Measurements from ENCODE around the gene SLC25A27. TPM values are rescaled to one million over a fixed set of nuclear protein-coding genes. Genes with fewer than 3 reads are reported as not detected.
A peak's percentile ranks its signal among the peaks of the same experiment; 100 is the strongest.

SLC25A27 gene
- total RNA-seq, 1 donor from 2014 or later, result 20.7 TPM

- DNase-seq, result no peak
Measured at GRCh38 chr6:46651006-46651405, 1.8 kb upstream of the SLC25A27 start.

- no peak for DNase-seq
Measured at GRCh38 chr6:46651816-46652215, 959 bp upstream of the SLC25A27 start.

- DNase-seq, result no peak
Measured at GRCh38 chr6:46652232-46652602, 558 bp upstream of the SLC25A27 start.

GRCh38 chr6:46653439-46654195 is 842 bp downstream of the SLC25A27 start:
- no peak for DNase-seq

- no peak for DNase-seq
Measured at GRCh38 chr6:46655803-46656202, 3.0 kb downstream of the SLC25A27 start.

- DNase-seq, result no peak
Measured at GRCh38 chr6:46657642-46658041, 4.9 kb downstream of the SLC25A27 start.

GRCh38 chr6:46661483-46661882 is 8.7 kb downstream of the SLC25A27 start:
- DNase-seq, result no peak

- DNase-seq, result no peak
Measured at GRCh38 chr6:46667377-46667776, 14.6 kb downstream of the SLC25A27 start.

GRCh38 chr6:46674410-46674809 is 21.6 kb downstream of the SLC25A27 start:
- DNase-seq, result no peak

GRCh38 chr6:46676604-46677313 is 24.0 kb downstream of the SLC25A27 start:
- DNase-seq, result no peak

- DNase-seq, result no peak
Measured at GRCh38 chr6:46677314-46677654, 24.5 kb downstream of the SLC25A27 start.

- no peak for DNase-seq
Measured at GRCh38 chr6:46684771-46685170, 32.0 kb downstream of the SLC25A27 start.

GRCh38 chr6:46687619-46688097 is 34.9 kb downstream of the SLC25A27 start, which contains the start of gene TDRD6:
TDRD6 (plus strand) TSS chr6:46687885; CDS start chr6:46688129, 244 bp downstream.
- DNase-seq, result no peak

- DNase-seq, result no peak
Measured at GRCh38 chr6:46688117-46688965, 35.6 kb downstream of the SLC25A27 start.

- DNase-seq, result no peak
Measured at GRCh38 chr6:46688966-46689335, 36.2 kb downstream of the SLC25A27 start.

- no peak for DNase-seq
Measured at GRCh38 chr6:46689657-46690056, 36.9 kb downstream of the SLC25A27 start.

- no peak for DNase-seq
Measured at GRCh38 chr6:46690141-46690755, 37.5 kb downstream of the SLC25A27 start.

- no peak for DNase-seq
Measured at GRCh38 chr6:46690911-46691451, 38.2 kb downstream of the SLC25A27 start.

- no peak for DNase-seq
Measured at GRCh38 chr6:46699970-46700369, 47.2 kb downstream of the SLC25A27 start.

GRCh38 chr6:46704562-46704961 is 51.8 kb downstream of the SLC25A27 start:
- DNase-seq, result peak; percentile 4

- no peak for DNase-seq
Measured at GRCh38 chr6:46706464-46706863, 53.7 kb downstream of the SLC25A27 start.

- DNase-seq, result no peak
Measured at GRCh38 chr6:46711491-46711890, 58.7 kb downstream of the SLC25A27 start.
